WTC11 (cell line): Measurements from ENCODE around the gene ZIC1.

ENCODE experiments used
- ATF2 ChIP-seq: sonication (generic); formaldehyde crosslinking; IDR thresholded peaks from 2 replicates; pipeline ENCODE4 v1.8.1; 2022; ENCODE audit warnings: low read depth, missing genetic modification reagents, borderline replicate concordance
- CREB1 ChIP-seq: sonication (generic); formaldehyde crosslinking; IDR thresholded peaks from 2 replicates; pipeline ENCODE4 v1.8.0; 2023; ENCODE audit warnings: mild to moderate bottlenecking, missing genetic modification reagents
- MAX ChIP-seq: sonication (generic); formaldehyde crosslinking; IDR thresholded peaks from 2 replicates; pipeline ENCODE4 v1.8.0; 2022; ENCODE audit warnings: mild to moderate bottlenecking, missing genetic modification reagents
- MXD4 ChIP-seq: fragments of 250-450 bp; sonication (Bioruptor Pico); IDR thresholded peaks from 2 replicates; pipeline ENCODE4 v1.8.0; 2021; ENCODE audit warnings: mild to moderate bottlenecking, moderate library complexity, borderline replicate concordance
- PRDM15 ChIP-seq: sonication (generic); formaldehyde crosslinking; IDR thresholded peaks from 2 replicates; pipeline ENCODE4 v1.8.0; 2022; ENCODE audit warnings: missing genetic modification reagents
- TP53 ChIP-seq: sonication (generic); formaldehyde crosslinking; IDR thresholded peaks from 2 replicates; pipeline ENCODE4 v1.8.1; 2023; ENCODE audit warnings: mild to moderate bottlenecking, missing genetic modification reagents
- TF ChIP-seq, protein P1 (sequence below): fragments of 200-600 bp; IDR thresholded peaks from 2 replicates; pipeline ENCODE4 v1.8.0; 2022; ENCODE audit warnings: antibody characterized with exemption
- TF ChIP-seq, protein P2 (sequence below): sonication (generic); formaldehyde crosslinking; IDR thresholded peaks from 2 replicates; pipeline ENCODE4 v1.8.1; 2023; ENCODE audit warnings: mild to moderate bottlenecking, missing genetic modification reagents, moderate library complexity
- TF ChIP-seq, protein P3 (sequence below): sonication (generic); formaldehyde crosslinking; conservative IDR thresholded peaks from 2 replicates; pipeline ENCODE4 v1.8.1; 2023; ENCODE audit warnings: mild to moderate bottlenecking, low read depth, missing genetic modification reagents, moderate library complexity

DNA sequence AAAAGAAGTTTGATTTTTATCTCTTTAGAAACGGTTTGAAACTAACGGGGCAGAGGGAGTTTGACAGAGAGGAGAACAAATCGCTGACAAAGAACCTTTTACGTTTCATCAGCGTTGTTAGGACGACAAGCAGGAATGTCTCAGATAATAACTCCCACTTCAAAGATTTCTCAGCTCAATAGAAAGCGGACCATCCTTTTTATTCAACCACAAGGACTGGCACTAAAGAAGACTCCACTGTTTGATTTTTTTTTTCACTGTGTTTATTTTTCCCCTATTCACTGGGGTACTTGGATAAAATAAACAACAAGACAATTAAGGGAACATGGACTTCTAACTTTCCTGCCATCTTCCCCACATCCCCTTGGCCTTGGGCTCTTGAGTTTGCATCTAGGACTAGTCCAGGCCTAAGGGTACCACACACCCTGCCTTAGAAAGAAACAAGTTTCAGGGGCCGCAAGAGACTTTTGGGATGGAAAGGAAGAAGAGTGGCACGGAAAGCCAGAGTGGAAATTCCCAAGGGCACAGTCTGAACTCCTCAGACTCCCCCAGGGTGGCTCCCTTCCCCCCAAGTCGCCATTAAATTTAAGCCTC is 21.8 kb upstream of the ZIC1 start:
- TF ChIP-seq, protein P1, sequence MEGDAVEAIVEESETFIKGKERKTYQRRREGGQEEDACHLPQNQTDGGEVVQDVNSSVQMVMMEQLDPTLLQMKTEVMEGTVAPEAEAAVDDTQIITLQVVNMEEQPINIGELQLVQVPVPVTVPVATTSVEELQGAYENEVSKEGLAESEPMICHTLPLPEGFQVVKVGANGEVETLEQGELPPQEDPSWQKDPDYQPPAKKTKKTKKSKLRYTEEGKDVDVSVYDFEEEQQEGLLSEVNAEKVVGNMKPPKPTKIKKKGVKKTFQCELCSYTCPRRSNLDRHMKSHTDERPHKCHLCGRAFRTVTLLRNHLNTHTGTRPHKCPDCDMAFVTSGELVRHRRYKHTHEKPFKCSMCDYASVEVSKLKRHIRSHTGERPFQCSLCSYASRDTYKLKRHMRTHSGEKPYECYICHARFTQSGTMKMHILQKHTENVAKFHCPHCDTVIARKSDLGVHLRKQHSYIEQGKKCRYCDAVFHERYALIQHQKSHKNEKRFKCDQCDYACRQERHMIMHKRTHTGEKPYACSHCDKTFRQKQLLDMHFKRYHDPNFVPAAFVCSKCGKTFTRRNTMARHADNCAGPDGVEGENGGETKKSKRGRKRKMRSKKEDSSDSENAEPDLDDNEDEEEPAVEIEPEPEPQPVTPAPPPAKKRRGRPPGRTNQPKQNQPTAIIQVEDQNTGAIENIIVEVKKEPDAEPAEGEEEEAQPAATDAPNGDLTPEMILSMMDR = no peak
- TF ChIP-seq TP53 (CRISPR knock-in tag) = no peak
- no peak for TF ChIP-seq CREB1
- no peak for TF ChIP-seq MAX (CRISPR knock-in tag)
- no peak for TF ChIP-seq PRDM15 (CRISPR knock-in tag)
- TF ChIP-seq, protein P2, sequence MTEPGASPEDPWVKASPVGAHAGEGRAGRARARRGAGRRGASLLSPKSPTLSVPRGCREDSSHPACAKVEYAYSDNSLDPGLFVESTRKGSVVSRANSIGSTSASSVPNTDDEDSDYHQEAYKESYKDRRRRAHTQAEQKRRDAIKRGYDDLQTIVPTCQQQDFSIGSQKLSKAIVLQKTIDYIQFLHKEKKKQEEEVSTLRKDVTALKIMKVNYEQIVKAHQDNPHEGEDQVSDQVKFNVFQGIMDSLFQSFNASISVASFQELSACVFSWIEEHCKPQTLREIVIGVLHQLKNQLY (CRISPR knock-in tag) = no peak
- TF ChIP-seq ATF2 = no peak
- TF ChIP-seq, protein P3, sequence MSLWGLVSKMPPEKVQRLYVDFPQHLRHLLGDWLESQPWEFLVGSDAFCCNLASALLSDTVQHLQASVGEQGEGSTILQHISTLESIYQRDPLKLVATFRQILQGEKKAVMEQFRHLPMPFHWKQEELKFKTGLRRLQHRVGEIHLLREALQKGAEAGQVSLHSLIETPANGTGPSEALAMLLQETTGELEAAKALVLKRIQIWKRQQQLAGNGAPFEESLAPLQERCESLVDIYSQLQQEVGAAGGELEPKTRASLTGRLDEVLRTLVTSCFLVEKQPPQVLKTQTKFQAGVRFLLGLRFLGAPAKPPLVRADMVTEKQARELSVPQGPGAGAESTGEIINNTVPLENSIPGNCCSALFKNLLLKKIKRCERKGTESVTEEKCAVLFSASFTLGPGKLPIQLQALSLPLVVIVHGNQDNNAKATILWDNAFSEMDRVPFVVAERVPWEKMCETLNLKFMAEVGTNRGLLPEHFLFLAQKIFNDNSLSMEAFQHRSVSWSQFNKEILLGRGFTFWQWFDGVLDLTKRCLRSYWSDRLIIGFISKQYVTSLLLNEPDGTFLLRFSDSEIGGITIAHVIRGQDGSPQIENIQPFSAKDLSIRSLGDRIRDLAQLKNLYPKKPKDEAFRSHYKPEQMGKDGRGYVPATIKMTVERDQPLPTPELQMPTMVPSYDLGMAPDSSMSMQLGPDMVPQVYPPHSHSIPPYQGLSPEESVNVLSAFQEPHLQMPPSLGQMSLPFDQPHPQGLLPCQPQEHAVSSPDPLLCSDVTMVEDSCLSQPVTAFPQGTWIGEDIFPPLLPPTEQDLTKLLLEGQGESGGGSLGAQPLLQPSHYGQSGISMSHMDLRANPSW (CRISPR knock-in tag) = no peak
- no peak for TF ChIP-seq MXD4 (CRISPR knock-in tag)
